ENCODE data around the gene ZSWIM6.

DNA sequence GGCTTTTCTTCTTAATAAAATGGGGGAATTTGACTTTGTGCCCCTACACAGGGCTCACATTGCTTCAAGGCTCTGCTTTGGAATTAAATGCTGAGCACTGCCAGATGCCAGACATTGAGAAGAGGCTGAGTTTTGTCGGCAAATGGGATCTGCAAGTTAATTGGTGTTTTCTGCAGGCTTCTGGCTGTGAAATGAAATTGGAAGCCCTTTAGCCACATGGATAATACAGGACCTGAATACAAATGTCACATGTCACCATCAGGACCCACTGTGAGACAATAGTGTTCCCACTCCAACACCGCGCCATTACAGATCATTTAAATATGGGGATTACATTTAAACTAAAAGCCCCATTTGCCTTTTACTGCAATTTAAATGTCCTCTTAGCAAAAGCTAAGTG lies 164.4 kb downstream of the ZSWIM6 start:
- TF ChIP-seq, protein P1, sequence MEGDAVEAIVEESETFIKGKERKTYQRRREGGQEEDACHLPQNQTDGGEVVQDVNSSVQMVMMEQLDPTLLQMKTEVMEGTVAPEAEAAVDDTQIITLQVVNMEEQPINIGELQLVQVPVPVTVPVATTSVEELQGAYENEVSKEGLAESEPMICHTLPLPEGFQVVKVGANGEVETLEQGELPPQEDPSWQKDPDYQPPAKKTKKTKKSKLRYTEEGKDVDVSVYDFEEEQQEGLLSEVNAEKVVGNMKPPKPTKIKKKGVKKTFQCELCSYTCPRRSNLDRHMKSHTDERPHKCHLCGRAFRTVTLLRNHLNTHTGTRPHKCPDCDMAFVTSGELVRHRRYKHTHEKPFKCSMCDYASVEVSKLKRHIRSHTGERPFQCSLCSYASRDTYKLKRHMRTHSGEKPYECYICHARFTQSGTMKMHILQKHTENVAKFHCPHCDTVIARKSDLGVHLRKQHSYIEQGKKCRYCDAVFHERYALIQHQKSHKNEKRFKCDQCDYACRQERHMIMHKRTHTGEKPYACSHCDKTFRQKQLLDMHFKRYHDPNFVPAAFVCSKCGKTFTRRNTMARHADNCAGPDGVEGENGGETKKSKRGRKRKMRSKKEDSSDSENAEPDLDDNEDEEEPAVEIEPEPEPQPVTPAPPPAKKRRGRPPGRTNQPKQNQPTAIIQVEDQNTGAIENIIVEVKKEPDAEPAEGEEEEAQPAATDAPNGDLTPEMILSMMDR (IDR thresholded peaks at IDR 0.05; ENCODE audit: insufficient read depth, low read depth, low read length) = no peak
- no peak for TF ChIP-seq EZH2 (IDR thresholded peaks at IDR 0.05; ENCODE audit: insufficient read depth, low read length)
